B cell (primary cell): ENCODE results near the gene OTOGL. TPM values are rescaled to one million over a fixed set of nuclear protein-coding genes. Genes with fewer than 3 reads are reported as not detected.
"Not testable (repeated sequence)": the region's sequence is repeated elsewhere in the genome, so short reads cannot be mapped to it uniquely, and the experiment has no call there.

Experiments
- ATAC-seq: fragments of 200-7000 bp; cut with Tn5 transposase; one replicate; pipeline ENCODE4 v1.10.0; 2021; ENCODE audit warnings: low read depth, mild to moderate bottlenecking, moderate number of reproducible peaks, moderate library complexity
- CTCF ChIA-PET: fragments of 350-600 bp; sonication (Branson Sonifier 250); formaldehyde crosslinking; loops from one replicate; lab custom pipeline; 2021; ENCODE audit warnings: antibody characterized with exemption, inconsistent platforms; lab: Charles Lee
- POLR2A ChIA-PET: fragments of 350-600 bp; sonication (Branson Sonifier 250); formaldehyde crosslinking; loops from one replicate; lab custom pipeline; 2021; ENCODE audit warnings: antibody characterized with exemption; lab: Charles Lee
- DNase-seq: peaks from one replicate; pipeline ENCODE4 v3.0.0; 2013
- H2AFZ ChIP-seq: 2 replicates; pipeline ENCODE4 v1.6.1; 2012; ENCODE audit warnings: mild to moderate bottlenecking, low read depth, low read length; ENCODE audit not compliant: insufficient read depth, poor library complexity, severe bottlenecking
- H3K27ac ChIP-seq, 2 donors: 1 replicate in 1 of 2; 2 replicates in 1 of 2; pipeline ENCODE4 v1.5.1; 2012 to 2013; ENCODE audit warnings: low read length in 2 of 2, mild to moderate bottlenecking in 2 of 2, moderate library complexity in 1 of 2
- H3K27me3 ChIP-seq, 4 experiments: fragments of 200-600 bp in 1 of 4; sonication (generic) in 1 of 4; replicated peaks in 1 of 4; 1 replicate in 2 of 4; 2 replicates in 2 of 4; pipeline versions ENCODE4 v1.6.1 to v1.7.0; 2013 to 2016; ENCODE audit warnings: low read length in 3 of 4, mild to moderate bottlenecking in 2 of 4, mixed read lengths in 1 of 4, moderate library complexity in 1 of 4; ENCODE audit not compliant: insufficient read depth in 4 of 4, control insufficient read depth in 3 of 4; ENCODE audit errors: control extremely low read depth in 1 of 4
- H3K36me3 ChIP-seq, 2 experiments: replicated peaks in 1 of 2; 1 replicate in 1 of 2; 2 replicates in 1 of 2; pipeline versions ENCODE4 v1.6.1 to v1.7.1; 2013; ENCODE audit warnings: low read length in 1 of 2; ENCODE audit not compliant: insufficient read depth in 2 of 2, control insufficient read depth in 1 of 2; ENCODE audit errors: control extremely low read depth in 1 of 2, extremely low read depth in 1 of 2
- H3K4me1 ChIP-seq, 2 donors: fragments of 200-600 bp in 1 of 2; sonication (generic) in 1 of 2; 1 replicate in 1 of 2; 2 replicates in 1 of 2; pipeline versions ENCODE4 v1.5.1 to v1.6.1; 2013 to 2017; ENCODE audit warnings: low read length in 2 of 2; ENCODE audit not compliant: control insufficient read depth in 2 of 2, insufficient read depth in 2 of 2
- H3K4me2 ChIP-seq: replicated peaks from 2 replicates; pipeline ENCODE3; 2012; ENCODE audit warnings: mild to moderate bottlenecking, low read depth, low read length; ENCODE audit not compliant: poor library complexity, severe bottlenecking
- H3K4me3 ChIP-seq, 5 experiments: fragments of 200-600 bp in 1 of 5; sonication (generic) in 1 of 5; 1 replicate in 3 of 5; 2 replicates in 2 of 5; pipeline versions ENCODE4 v1.5.1 to v1.7.0; 2011 to 2016; ENCODE audit warnings: low read length in 4 of 5, mild to moderate bottlenecking in 4 of 5, low read depth in 2 of 5, control low read depth in 1 of 5, moderate library complexity in 1 of 5; ENCODE audit not compliant: insufficient read depth in 1 of 5; ENCODE audit errors: control extremely low read depth in 1 of 5, extremely low read depth in 1 of 5
- H3K79me2 ChIP-seq: fragments of 200-600 bp; sonication (generic); one replicate; pipeline ENCODE4 v1.6.0; 2016; ENCODE audit warnings: low read length; ENCODE audit not compliant: control insufficient read depth, insufficient read depth
- H3K9ac ChIP-seq: fragments of 200-600 bp; sonication (generic); 2 replicates; pipeline ENCODE4 v1.6.1; 2017; ENCODE audit warnings: mild to moderate bottlenecking, low read length, moderate library complexity
- H3K9me3 ChIP-seq, 3 donors: one replicate each; pipeline versions ENCODE4 v1.6.1 to v1.7.1; 2013; ENCODE audit warnings: low read length in 2 of 3; ENCODE audit not compliant: control insufficient read depth in 2 of 3, insufficient read depth in 1 of 3; ENCODE audit errors: control extremely low read depth in 1 of 3
- H4K20me1 ChIP-seq: 2 replicates; pipeline ENCODE4 v1.6.0; 2012; ENCODE audit warnings: mild to moderate bottlenecking, low read length; ENCODE audit not compliant: insufficient read depth, control insufficient read depth, poor library complexity, severe bottlenecking
- H3K27ac Mint-ChIP-seq: one replicate; pipeline ENCODE4 v1.8.0; 2021; ENCODE audit warnings: mixed read lengths
- H3K27me3 Mint-ChIP-seq: one replicate; pipeline ENCODE4 v1.8.0; 2021; ENCODE audit warnings: mixed read lengths
- H3K4me1 Mint-ChIP-seq: one replicate; pipeline ENCODE4 v1.8.0; 2021; ENCODE audit warnings: mixed read lengths
- H3K4me3 Mint-ChIP-seq: one replicate; pipeline ENCODE4 v1.8.0; 2021; ENCODE audit warnings: mixed read lengths
- H3K9me3 Mint-ChIP-seq: one replicate; pipeline ENCODE4 v1.8.0; 2022; ENCODE audit warnings: mixed read lengths; ENCODE audit not compliant: insufficient read depth
- CTCF ChIP-seq: fragments of 200-600 bp; IDR thresholded peaks from one replicate; pipeline ENCODE4 v1.8.0; 2022; ENCODE audit warnings: antibody characterized with exemption, mild to moderate bottlenecking
- EZH2 ChIP-seq: IDR thresholded peaks from 2 replicates; pipeline ENCODE4 v1.6.1; 2012; ENCODE audit warnings: borderline replicate concordance, low read depth, mild to moderate bottlenecking, moderate library complexity, low read length; ENCODE audit not compliant: insufficient read depth, poor library complexity, severe bottlenecking
- WGBS: methylation state at CpG from one replicate; pipeline ENCODE4 v1.1.5; 2013; ENCODE audit warnings: missing lambda C conversion rate; ENCODE audit not compliant: insufficient coverage; 5-methylcytosine and 5-hydroxymethylcytosine counted together
- intact Hi-C: fragments of 100-400 bp; cut with micrococcal nuclease; formaldehyde crosslinking; loops from one replicate; pipeline ENCODE4 v1.10.0; 2022
- polyA plus RNA-seq: library from polyadenylated mRNA; depleted of rRNA; stranded (reverse); fragments of >200 nt; gene quantifications from 2 replicates; pipeline ENCODE4 v1.2.3, GENCODE V29; 2012
- total RNA-seq, 2 donors: library from RNA; stranded (reverse); fragments of 120-200 nt in 1 of 2; gene quantifications; 1 replicate in 1 of 2; 2 replicates in 1 of 2; pipeline versions ENCODE4 v1.2.3 to v1.2.4, GENCODE V29; 2013 to 2022

Gene OTOGL
- total and polyA plus RNA-seq, 2 donors (not counting 1 experiment from before 2014, with no cell fraction given) = not detected

- Mint-ChIP-seq H3K27me3 (peaks cover 7% of the 10 kb centered on the region), H3K4me3 (no peak overlapping the region), H3K4me1 (no peaks in the 10 kb centered on the region), H3K9me3 (no peaks in the 10 kb centered on the region), H3K27ac (no peak overlapping the region)
- Histone ChIP-seq H3K9ac (no peak overlapping the region), H3K27me3 (no peaks in the 10 kb centered on the region), H3K4me3 (no peak overlapping the region), H4K20me1 (no peaks in the 10 kb centered on the region), H3K4me2 (no peak overlapping the region), H3K79me2 (no peaks in the 10 kb centered on the region), H3K4me1 (no peaks in the 10 kb centered on the region), H3K27ac (no peak overlapping the region), H3K36me3 (no peaks in the 10 kb centered on the region), H2AFZ (no peak overlapping the region), H3K9me3 (no peaks in the 10 kb centered on the region)
- no CpG with 5 or more reads among the region's 1 CpG for WGBS
- intact Hi-C loops = no loop called here
- ATAC-seq (no peak), DNase-seq (no peak)
- POLR2A ChIA-PET = no interaction called here
- TF ChIP-seq EZH2 (no peak), CTCF (no peak)
- CTCF ChIA-PET = no interaction called here
Observed at GRCh38 chr12:80226576-80226975, 127.2 kb downstream of the OTOGL start.

- POLR2A ChIA-PET, H3K4me3 ChIP-seq, H3K4me1 Mint-ChIP-seq, H3K79me2 ChIP-seq, H3K27me3 ChIP-seq, CTCF ChIA-PET, H3K27ac ChIP-seq, H3K4me2 ChIP-seq, H3K27ac Mint-ChIP-seq, H3K9ac ChIP-seq, ATAC-seq, H3K9me3 ChIP-seq, intact Hi-C loops, H3K4me3 Mint-ChIP-seq, H2AFZ ChIP-seq, H3K4me1 ChIP-seq, H3K36me3 ChIP-seq, H4K20me1 ChIP-seq, DNase-seq, H3K9me3 Mint-ChIP-seq, H3K27me3 Mint-ChIP-seq: not testable (repeated sequence)
- WGBS = 90% methylated on average over 1 of the region's 4 CpGs
Observed at GRCh38 chr12:80227904-80228303, 128.6 kb downstream of the OTOGL start.
